HCT116 (cell line): ENCODE results near the gene EIF2D. TPM values are rescaled to one million over a fixed set of nuclear protein-coding genes. Genes with fewer than 3 reads are reported as not detected.

Experiments used
- ATAC-seq: fragments of 200-7000 bp; cut with Tn5 transposase; 2 replicates; pipeline ENCODE4 v1.9.1; 2020; ENCODE audit warnings: mild to moderate bottlenecking, moderate library complexity
- BruUV-seq: library from RNA; stranded (reverse); fragments of 400-500 nt; replicated peaks from 2 replicates; lab custom pipeline; 2021; lab: Mats Ljungman, UMichigan
- CTCF ChIA-PET: fragments of 300-600 bp; sonication (Branson Sonifier 250); formaldehyde crosslinking; loops from one replicate; lab custom pipeline; 2021; ENCODE audit warnings: antibody characterized with exemption; lab: Charles Lee
- POLR2A ChIA-PET: fragments of 300-600, 350-600 bp; sonication (Branson Sonifier 250); formaldehyde crosslinking; loops from one replicate; lab custom pipeline; 2021; ENCODE audit warnings: antibody characterized with exemption; lab: Charles Lee
- RAD21 ChIA-PET, 2 experiments: fragments of 300-600 bp; sonication (Branson Sonifier 250); formaldehyde crosslinking; loops; one replicate each; lab custom pipeline; 2023; ENCODE audit warnings: low total read pairs in 2 of 2; ENCODE audit not compliant: uncharacterized antibody in 2 of 2, unreplicated experiment in 2 of 2, low non-redundant PET in 1 of 2; lab: Charles Lee
- DNase-seq: peaks from one replicate; pipeline ENCODE4 v3.0.0-alpha.2; 2010; ENCODE audit warnings: low read depth, low spot score
- H2AFZ ChIP-seq: fragments of 200-600 bp; shearing (Covaris generic), sonication (generic); 2 replicates; pipeline ENCODE4 v1.6.1; 2017; ENCODE audit warnings: low read depth, mixed run types, mixed read lengths, antibody characterized with exemption, low read length; ENCODE audit not compliant: poor library complexity, severe bottlenecking
- H3K27ac ChIP-seq: 2 replicates; pipeline ENCODE4 v1.5.1; 2012; ENCODE audit warnings: low read depth, low read length
- H3K27me3 ChIP-seq: fragments of 200-600 bp; sonication (generic); 2 replicates; pipeline ENCODE4 v1.6.1; 2016; ENCODE audit warnings: mixed run types, low read length, mixed read lengths; ENCODE audit not compliant: insufficient read depth
- H3K36me3 ChIP-seq, 2 experiments: fragments of 200-500 bp in 1 of 2; fragments of 200-600 bp in 1 of 2; sonication (Bioruptor generic) in 1 of 2; sonication (generic) in 1 of 2; 2 replicates each; pipeline versions ENCODE4 v1.5.1 to v1.6.1; 2014 to 2016; ENCODE audit warnings: low read length in 2 of 2, inconsistent platforms in 1 of 2, mixed read lengths in 1 of 2, mixed run types in 1 of 2; ENCODE audit not compliant: insufficient read depth in 2 of 2, control insufficient read depth in 1 of 2
- H3K4me1 ChIP-seq, 2 experiments: fragments of 200-600 bp in 1 of 2; sonication (generic) in 1 of 2; 2 replicates each; pipeline versions ENCODE4 v1.5.1 to v1.6.1; 2012 to 2017; ENCODE audit warnings: low read length in 2 of 2, inconsistent platforms in 1 of 2, mild to moderate bottlenecking in 1 of 2, mixed read lengths in 1 of 2, mixed run types in 1 of 2, moderate library complexity in 1 of 2; ENCODE audit not compliant: insufficient read depth in 2 of 2, control insufficient read depth in 1 of 2
- H3K4me2 ChIP-seq: fragments of 200-600 bp; sonication (generic); 2 replicates; pipeline ENCODE4 v1.6.1; 2017; ENCODE audit warnings: mixed run types, low read length, mixed read lengths
- H3K4me3 ChIP-seq, 2 experiments: fragments of 200-600 bp in 1 of 2; sonication (generic) in 1 of 2; replicated peaks in 1 of 2; 2 replicates each; pipeline ENCODE4 v1.5.1; 2011 to 2016; ENCODE audit warnings: low read length in 2 of 2, control low read depth in 1 of 2, low read depth in 1 of 2, mild to moderate bottlenecking in 1 of 2, mixed read lengths in 1 of 2, mixed run types in 1 of 2
- H3K79me2 ChIP-seq: fragments of 200-600 bp; sonication (generic); 2 replicates; pipeline ENCODE4 v1.6.1; 2017; ENCODE audit warnings: mild to moderate bottlenecking, mixed run types, low read length, moderate library complexity, mixed read lengths; ENCODE audit not compliant: insufficient read depth
- H3K9ac ChIP-seq: fragments of 200-600 bp; sonication (generic); 2 replicates; pipeline ENCODE4 v1.6.1; 2016; ENCODE audit warnings: low read length, mixed read lengths
- H3K9me2 ChIP-seq: fragments of 200-600 bp; sonication (generic), shearing (Covaris generic); 2 replicates; pipeline ENCODE4 v1.6.1; 2017; ENCODE audit warnings: mixed run types, mild to moderate bottlenecking, moderate library complexity; ENCODE audit not compliant: insufficient read depth
- H3K9me3 ChIP-seq, 2 experiments: fragments of 200-500 bp in 1 of 2; fragments of 200-600 bp in 1 of 2; sonication (Bioruptor generic) in 1 of 2; sonication (generic) in 1 of 2; 2 replicates each; pipeline ENCODE4 v1.6.1; 2014 to 2017; ENCODE audit warnings: low read length in 2 of 2, mixed read lengths in 2 of 2, inconsistent platforms in 1 of 2, low read depth in 1 of 2, mild to moderate bottlenecking in 1 of 2, mixed run types in 1 of 2, moderate library complexity in 1 of 2; ENCODE audit not compliant: control insufficient read depth in 1 of 2, insufficient read depth in 1 of 2
- H4K20me1 ChIP-seq: fragments of 200-600 bp; sonication (generic), shearing (Covaris generic); 2 replicates; pipeline ENCODE4 v1.6.1; 2017; ENCODE audit warnings: mixed run types, mild to moderate bottlenecking, moderate library complexity; ENCODE audit not compliant: insufficient read depth
- CBX3 ChIP-seq: IDR thresholded peaks from 2 replicates; pipeline ENCODE4 v1.6.1; 2012; ENCODE audit warnings: low read depth
- CTCF ChIP-seq, 3 experiments: fragments of 200-600 bp in 1 of 3; sonication (generic) in 1 of 3; IDR thresholded peaks in 2 of 3; conservative IDR thresholded peaks in 1 of 3; 2 replicates each; pipeline ENCODE4 v1.5.1; 2012 to 2017; ENCODE audit warnings: low read depth in 2 of 3, low read length in 2 of 3, antibody characterized with exemption in 1 of 3, borderline replicate concordance in 1 of 3, control low read depth in 1 of 3, mild to moderate bottlenecking in 1 of 3, mixed read lengths in 1 of 3, mixed run types in 1 of 3, moderate library complexity in 1 of 3; ENCODE audit not compliant: insufficient read depth in 1 of 3
- EGR1 ChIP-seq: IDR thresholded peaks from 2 replicates; pipeline ENCODE4 v1.6.1; 2012; ENCODE audit warnings: low read depth
- ELF1 ChIP-seq: IDR thresholded peaks from 2 replicates; pipeline ENCODE4 v1.6.1; 2012; ENCODE audit warnings: low read depth, borderline replicate concordance
- EZH2phosphoT487 ChIP-seq: fragments of 200-600 bp; IDR thresholded peaks from 2 replicates; pipeline ENCODE4 v1.6.1; 2018; ENCODE audit warnings: antibody characterized with exemption, borderline replicate concordance
- FOSL1 ChIP-seq: IDR thresholded peaks from 2 replicates; pipeline ENCODE4 v1.6.1; 2012; ENCODE audit warnings: low read depth
- POLR2A ChIP-seq: IDR thresholded peaks from 2 replicates; pipeline ENCODE4 v1.7.0; 2011; ENCODE audit warnings: borderline replicate concordance; ENCODE audit not compliant: insufficient read depth, insufficient read length; ENCODE audit errors: extremely low read depth
- POLR2AphosphoS5 ChIP-seq: IDR thresholded peaks from 2 replicates; pipeline ENCODE4 v1.6.1; 2011; ENCODE audit warnings: mild to moderate bottlenecking, low read depth, low read length, moderate library complexity
- SIN3A ChIP-seq: IDR thresholded peaks from 2 replicates; pipeline ENCODE4 v1.6.1; 2012; ENCODE audit warnings: low read depth
- SP1 ChIP-seq: IDR thresholded peaks from 2 replicates; pipeline ENCODE4 v1.6.1; 2012; ENCODE audit warnings: low read depth
- SRF ChIP-seq: IDR thresholded peaks from 2 replicates; pipeline ENCODE4 v1.6.1; 2012; ENCODE audit warnings: low read depth
- TCF7L2 ChIP-seq: IDR thresholded peaks from 2 replicates; pipeline ENCODE4 v1.7.0; 2011; ENCODE audit warnings: borderline replicate concordance, inconsistent platforms; ENCODE audit not compliant: insufficient read depth, insufficient read length; ENCODE audit errors: extremely low read depth
- YY1 ChIP-seq: IDR thresholded peaks from 2 replicates; pipeline ENCODE4 v1.6.1; 2011; ENCODE audit warnings: low read length, low read depth, moderate library complexity, mild to moderate bottlenecking; ENCODE audit not compliant: insufficient replicate concordance; ENCODE audit errors: extremely low read depth
- intact Hi-C: fragments of 100-400 bp; cut with micrococcal nuclease; formaldehyde crosslinking; loops from 2 replicates; pipeline ENCODE4 v1.10.0; 2022
- total RNA-seq: library from RNA; stranded (reverse); gene quantifications from one replicate; pipeline ENCODE4 v1.2.1, GENCODE V29; 2021; ENCODE audit not compliant: unreplicated experiment
- TF ChIP-seq, protein P1 (sequence below): IDR thresholded peaks from 2 replicates; pipeline ENCODE4 v1.6.1; 2012; ENCODE audit warnings: low read depth
- TF ChIP-seq, protein P2 (sequence below): IDR thresholded peaks from 2 replicates; pipeline ENCODE4 v1.6.1; 2012

Gene EIF2D
- total RNA-seq, 1 experiment from 2014 or later = 54.8 TPM

GRCh38 chr1:206660136-206660535 lies 47.9 kb upstream of the EIF2D start:
- Histone ChIP-seq H3K9me2 (no peaks in the 10 kb centered on the region), H3K9me3 (no peaks in the 10 kb centered on the region), H3K27me3 (peaks cover 18% of the 10 kb centered on the region; the same call in 1 of the 2 replicates), H2AFZ (no peak overlapping the region), H3K4me3 (no peak overlapping the region)
- BruUV-seq = no TSS peak
- no peak for TF ChIP-seq SRF
- no peak for TF ChIP-seq ELF1
- no peak for TF ChIP-seq CTCF (IDR thresholded peaks at IDR 0.05 in 2 of 3, conservative IDR thresholded peaks at IDR 0.05 in 1 of 3; ENCODE audit: borderline replicate concordance in 1 of 3, insufficient read depth in 1 of 3, low read depth in 2 of 3, low read length in 2 of 3)
- TF ChIP-seq, protein P1, sequence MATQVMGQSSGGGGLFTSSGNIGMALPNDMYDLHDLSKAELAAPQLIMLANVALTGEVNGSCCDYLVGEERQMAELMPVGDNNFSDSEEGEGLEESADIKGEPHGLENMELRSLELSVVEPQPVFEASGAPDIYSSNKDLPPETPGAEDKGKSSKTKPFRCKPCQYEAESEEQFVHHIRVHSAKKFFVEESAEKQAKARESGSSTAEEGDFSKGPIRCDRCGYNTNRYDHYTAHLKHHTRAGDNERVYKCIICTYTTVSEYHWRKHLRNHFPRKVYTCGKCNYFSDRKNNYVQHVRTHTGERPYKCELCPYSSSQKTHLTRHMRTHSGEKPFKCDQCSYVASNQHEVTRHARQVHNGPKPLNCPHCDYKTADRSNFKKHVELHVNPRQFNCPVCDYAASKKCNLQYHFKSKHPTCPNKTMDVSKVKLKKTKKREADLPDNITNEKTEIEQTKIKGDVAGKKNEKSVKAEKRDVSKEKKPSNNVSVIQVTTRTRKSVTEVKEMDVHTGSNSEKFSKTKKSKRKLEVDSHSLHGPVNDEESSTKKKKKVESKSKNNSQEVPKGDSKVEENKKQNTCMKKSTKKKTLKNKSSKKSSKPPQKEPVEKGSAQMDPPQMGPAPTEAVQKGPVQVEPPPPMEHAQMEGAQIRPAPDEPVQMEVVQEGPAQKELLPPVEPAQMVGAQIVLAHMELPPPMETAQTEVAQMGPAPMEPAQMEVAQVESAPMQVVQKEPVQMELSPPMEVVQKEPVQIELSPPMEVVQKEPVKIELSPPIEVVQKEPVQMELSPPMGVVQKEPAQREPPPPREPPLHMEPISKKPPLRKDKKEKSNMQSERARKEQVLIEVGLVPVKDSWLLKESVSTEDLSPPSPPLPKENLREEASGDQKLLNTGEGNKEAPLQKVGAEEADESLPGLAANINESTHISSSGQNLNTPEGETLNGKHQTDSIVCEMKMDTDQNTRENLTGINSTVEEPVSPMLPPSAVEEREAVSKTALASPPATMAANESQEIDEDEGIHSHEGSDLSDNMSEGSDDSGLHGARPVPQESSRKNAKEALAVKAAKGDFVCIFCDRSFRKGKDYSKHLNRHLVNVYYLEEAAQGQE = no peak
- no peak for TF ChIP-seq EGR1
- TF ChIP-seq YY1 = no peak
- TF ChIP-seq FOSL1 = no peak
- TF ChIP-seq POLR2AphosphoS5 = no peak
- TF ChIP-seq SIN3A = no peak
- no peak for TF ChIP-seq CBX3
- no peak for TF ChIP-seq EZH2phosphoT487
- no peak for TF ChIP-seq POLR2A
- TF ChIP-seq SP1 = no peak
- TF ChIP-seq, protein P2, sequence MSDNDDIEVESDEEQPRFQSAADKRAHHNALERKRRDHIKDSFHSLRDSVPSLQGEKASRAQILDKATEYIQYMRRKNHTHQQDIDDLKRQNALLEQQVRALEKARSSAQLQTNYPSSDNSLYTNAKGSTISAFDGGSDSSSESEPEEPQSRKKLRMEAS = no peak
- no peak for TF ChIP-seq TCF7L2
- TF ChIP-seq, all 23 proteins: peak for 0
- DNase-seq = no peak
- no peaks in the 10 kb centered on the region for H4K20me1 ChIP-seq
- ChIA-PET POLR2A (no interaction called here), RAD21 (interaction anchor here in 1 of 2 experiments (0.6 kb wide), 1 partner anchor 29 kb away, joined by 5 read pairs; no protein-coding TSS in a partner anchor), CTCF (interaction anchor here (3.6 kb wide), 1 partner anchor 30 kb away, joined by 17 read pairs; no protein-coding TSS in a partner anchor)
- ATAC-seq = no peak
- H3K27ac ChIP-seq = no peak overlapping the region
- intact Hi-C loops = no loop called here
- H3K4me1 ChIP-seq = no peaks in the 10 kb centered on the region; a peak in 1 of 4 replicates
- no peaks in the 10 kb centered on the region for H3K36me3 ChIP-seq
- H3K4me2 ChIP-seq = no peak overlapping the region
- H3K79me2 ChIP-seq = no peaks in the 10 kb centered on the region
- H3K9ac ChIP-seq = no peak overlapping the region
